ENCODE results near the gene PPP1R10. TPM values are rescaled to one million over a fixed set of nuclear protein-coding genes. Genes with fewer than 3 reads are reported as not detected.

Gene PPP1R10
- total and polyA plus RNA-seq, 4 donors = 26.0 to 56.9 (median 45.9) TPM

GRCh38 chr6:30578051-30578450, 39.0 kb downstream of the PPP1R10 start:
- peaks cover 58% of the 10 kb centered on the region for H3K36me3 ChIP-seq (ENCODE audit: control insufficient read depth, insufficient read depth, low read length)
- 100% methylated on average over 4 of the region's 8 CpGs for WGBS (ENCODE audit: insufficient coverage)
- no peak overlapping the region for H3K27ac ChIP-seq (ENCODE audit: low read depth, low read length)

GRCh38 chr6:30573113-30573512, 43.9 kb downstream of the PPP1R10 start:
- no peak for DNase-seq (ENCODE audit: low read depth in 4 of 6, low spot score in 6 of 6)
- Histone ChIP-seq H3K4me3 (ENCODE audit: low read depth, low read length) (no peak overlapping the region), H3K27ac (ENCODE audit: low read depth, low read length) (no peak overlapping the region), H3K4me1 (ENCODE audit: control insufficient read depth, insufficient read depth, low read length) (peaks cover 13% of the 10 kb centered on the region), H3K9me3 (ENCODE audit: control insufficient read depth, insufficient read depth, low read length) (no peaks in the 10 kb centered on the region), H3K27me3 (ENCODE audit: control insufficient read depth, insufficient read depth, low read length) (no peaks in the 10 kb centered on the region), H3K36me3 (ENCODE audit: control insufficient read depth, insufficient read depth, low read length) (peaks cover 13% of the 10 kb centered on the region)
- 86% methylated on average over 4 of the region's 4 CpGs for WGBS (ENCODE audit: insufficient coverage)

More at GRCh38 chr6:30578051-30578450, 39.0 kb downstream of the PPP1R10 start:
- Histone ChIP-seq H3K4me1 (ENCODE audit: control insufficient read depth, insufficient read depth, low read length) (no peaks in the 10 kb centered on the region), H3K27me3 (ENCODE audit: control insufficient read depth, insufficient read depth, low read length) (no peaks in the 10 kb centered on the region), H3K4me3 (ENCODE audit: low read depth, low read length) (no peak overlapping the region), H3K9me3 (ENCODE audit: control insufficient read depth, insufficient read depth, low read length) (no peaks in the 10 kb centered on the region)
- no peak for DNase-seq (ENCODE audit: low read depth in 4 of 6, low spot score in 6 of 6)

- Histone ChIP-seq H3K4me3 (ENCODE audit: low read depth, low read length) (peak overlapping the region; percentile 96), H3K27ac (ENCODE audit: low read depth, low read length) (peak overlapping the region; percentile 87), H3K36me3 (ENCODE audit: control insufficient read depth, insufficient read depth, low read length) (peaks cover 3% of the 10 kb centered on the region), H3K4me1 (ENCODE audit: control insufficient read depth, insufficient read depth, low read length) (peaks cover 13% of the 10 kb centered on the region), H3K9me3 (ENCODE audit: control insufficient read depth, insufficient read depth, low read length) (no peaks in the 10 kb centered on the region), H3K27me3 (ENCODE audit: control insufficient read depth, insufficient read depth, low read length) (no peaks in the 10 kb centered on the region)
- DNase-seq (ENCODE audit: low read depth in 4 of 6, low spot score in 6 of 6) = no peak
Measured at GRCh38 chr6:30572148-30572547, 44.9 kb downstream of the PPP1R10 start.

GRCh38 chr6:30571762-30572082, 45.3 kb downstream of the PPP1R10 start:
- H3K27me3 ChIP-seq (ENCODE audit: control insufficient read depth, insufficient read depth, low read length) = no peaks in the 10 kb centered on the region
- H3K27ac ChIP-seq (ENCODE audit: low read depth, low read length) = peak overlapping the region; percentile 87
- H3K4me1 ChIP-seq (ENCODE audit: control insufficient read depth, insufficient read depth, low read length) = peaks cover 13% of the 10 kb centered on the region
- H3K9me3 ChIP-seq (ENCODE audit: control insufficient read depth, insufficient read depth, low read length) = no peaks in the 10 kb centered on the region
- H3K36me3 ChIP-seq (ENCODE audit: control insufficient read depth, insufficient read depth, low read length) = peaks cover 3% of the 10 kb centered on the region
- WGBS (ENCODE audit: insufficient coverage) = 0% methylated on average over 4 of the region's 8 CpGs
- no peak for DNase-seq (ENCODE audit: low read depth in 4 of 6, low spot score in 6 of 6)
- H3K4me3 ChIP-seq (ENCODE audit: low read depth, low read length) = peak overlapping the region; percentile 96

GRCh38 chr6:30571075-30571761, 45.8 kb downstream of the PPP1R10 start, which contains the start of gene ABCF1:
TSS of gene ABCF1 (plus strand) at chr6:30571442. CDS start at chr6:30571488, 46 bp downstream.
- peak; percentile 94 to 99 (median 96) for DNase-seq (ENCODE audit: low read depth in 4 of 6, low spot score in 6 of 6)
- Histone ChIP-seq H3K27me3 (ENCODE audit: control insufficient read depth, insufficient read depth, low read length) (no peaks in the 10 kb centered on the region), H3K4me3 (ENCODE audit: low read depth, low read length) (peak within 1 kb of the TSS; percentile 96), H3K4me1 (ENCODE audit: control insufficient read depth, insufficient read depth, low read length) (peaks cover 13% of the 10 kb centered on the region), H3K27ac (ENCODE audit: low read depth, low read length) (peak within 1 kb of the TSS; percentile 87), H3K36me3 (ENCODE audit: control insufficient read depth, insufficient read depth, low read length) (no peaks in the 10 kb centered on the region), H3K9me3 (ENCODE audit: control insufficient read depth, insufficient read depth, low read length) (no peaks in the 10 kb centered on the region)
- under 1% methylated on average over 58 of the region's 59 CpGs for WGBS (ENCODE audit: insufficient coverage)

GRCh38 chr6:30570740-30571074, 46.3 kb downstream of the PPP1R10 start:
- peaks cover 13% of the 10 kb centered on the region for H3K4me1 ChIP-seq (ENCODE audit: control insufficient read depth, insufficient read depth, low read length)
- WGBS (ENCODE audit: insufficient coverage) = 10% methylated on average over 9 of the region's 18 CpGs
- H3K27me3 ChIP-seq (ENCODE audit: control insufficient read depth, insufficient read depth, low read length) = no peaks in the 10 kb centered on the region
- DNase-seq (ENCODE audit: low read depth in 4 of 6, low spot score in 6 of 6) = no peak
- H3K4me3 ChIP-seq (ENCODE audit: low read depth, low read length) = peak overlapping the region; percentile 96
- H3K9me3 ChIP-seq (ENCODE audit: control insufficient read depth, insufficient read depth, low read length) = no peaks in the 10 kb centered on the region
- no peaks in the 10 kb centered on the region for H3K36me3 ChIP-seq (ENCODE audit: control insufficient read depth, insufficient read depth, low read length)
- H3K27ac ChIP-seq (ENCODE audit: low read depth, low read length) = peak overlapping the region; percentile 84

GRCh38 chr6:30570263-30570662, 46.8 kb downstream of the PPP1R10 start:
- WGBS (ENCODE audit: insufficient coverage) = 78% methylated on average over 1 of the region's 1 CpG
- Histone ChIP-seq H3K27ac (ENCODE audit: low read depth, low read length) (no peak overlapping the region), H3K27me3 (ENCODE audit: control insufficient read depth, insufficient read depth, low read length) (no peaks in the 10 kb centered on the region)

GRCh38 chr6:30568245-30568644, 48.8 kb downstream of the PPP1R10 start:
- no peaks in the 10 kb centered on the region for H3K9me3 ChIP-seq (ENCODE audit: control insufficient read depth, insufficient read depth, low read length)
- DNase-seq (ENCODE audit: low read depth in 4 of 6, low spot score in 6 of 6) = no peak
- no peak overlapping the region for H3K27ac ChIP-seq (ENCODE audit: low read depth, low read length)
- H3K4me1 ChIP-seq (ENCODE audit: control insufficient read depth, insufficient read depth, low read length) = peaks cover 13% of the 10 kb centered on the region
- H3K36me3 ChIP-seq (ENCODE audit: control insufficient read depth, insufficient read depth, low read length) = peaks cover 2% of the 10 kb centered on the region
- H3K27me3 ChIP-seq (ENCODE audit: control insufficient read depth, insufficient read depth, low read length) = no peaks in the 10 kb centered on the region
- no peak overlapping the region for H3K4me3 ChIP-seq (ENCODE audit: low read depth, low read length)
- WGBS (ENCODE audit: insufficient coverage) = 100% methylated on average over 1 of the region's 3 CpGs

More at GRCh38 chr6:30570263-30570662, 46.8 kb downstream of the PPP1R10 start:
- Histone ChIP-seq H3K4me3 (ENCODE audit: low read depth, low read length) (peak overlapping the region; percentile 96), H3K36me3 (ENCODE audit: control insufficient read depth, insufficient read depth, low read length) (no peaks in the 10 kb centered on the region), H3K9me3 (ENCODE audit: control insufficient read depth, insufficient read depth, low read length) (no peaks in the 10 kb centered on the region), H3K4me1 (ENCODE audit: control insufficient read depth, insufficient read depth, low read length) (peaks cover 13% of the 10 kb centered on the region)
- DNase-seq (ENCODE audit: low read depth in 4 of 6, low spot score in 6 of 6) = no peak

- H3K27me3 ChIP-seq (ENCODE audit: control insufficient read depth, insufficient read depth, low read length) = no peaks in the 10 kb centered on the region
- peaks cover 3% of the 10 kb centered on the region for H3K4me1 ChIP-seq (ENCODE audit: control insufficient read depth, insufficient read depth, low read length)
- no peak overlapping the region for H3K27ac ChIP-seq (ENCODE audit: low read depth, low read length)
- H3K9me3 ChIP-seq (ENCODE audit: control insufficient read depth, insufficient read depth, low read length) = no peaks in the 10 kb centered on the region
- DNase-seq (ENCODE audit: low read depth in 4 of 6, low spot score in 6 of 6) = no peak
- H3K36me3 ChIP-seq (ENCODE audit: control insufficient read depth, insufficient read depth, low read length) = peaks cover 17% of the 10 kb centered on the region
- H3K4me3 ChIP-seq (ENCODE audit: low read depth, low read length) = no peak overlapping the region
Measured at GRCh38 chr6:30565772-30566171, 51.3 kb downstream of the PPP1R10 start.

- Histone ChIP-seq H3K9me3 (ENCODE audit: control insufficient read depth, insufficient read depth, low read length) (no peaks in the 10 kb centered on the region), H3K27me3 (ENCODE audit: control insufficient read depth, insufficient read depth, low read length) (no peaks in the 10 kb centered on the region), H3K27ac (ENCODE audit: low read depth, low read length) (no peak overlapping the region), H3K36me3 (ENCODE audit: control insufficient read depth, insufficient read depth, low read length) (peaks cover 17% of the 10 kb centered on the region), H3K4me3 (ENCODE audit: low read depth, low read length) (no peak overlapping the region), H3K4me1 (ENCODE audit: control insufficient read depth, insufficient read depth, low read length) (no peaks in the 10 kb centered on the region)
- no peak for DNase-seq (ENCODE audit: low read depth in 4 of 6, low spot score in 6 of 6)
- WGBS (ENCODE audit: insufficient coverage) = 100% methylated on average over 1 of the region's 1 CpG
Measured at GRCh38 chr6:30564114-30564513, 52.9 kb downstream of the PPP1R10 start.

Data from spinal cord (tissue), 10 donors.